Parathyroid adenoma (tissue), 2 donors: ENCODE results near the gene SREBF1.

Source experiments
- H2AFZ ChIP-seq: fragments of 300-600 bp; sonication (generic); one replicate; pipeline ENCODE4 v1.7.0; 2017; ENCODE audit warnings: antibody characterized with exemption, mild to moderate bottlenecking
- H3K27ac ChIP-seq: fragments of 300-600 bp; sonication (generic); one replicate; pipeline ENCODE4 v1.7.0; 2017
- H3K27me3 ChIP-seq: fragments of 300-600 bp; sonication (generic); one replicate; pipeline ENCODE4 v1.7.0; 2017; ENCODE audit warnings: low read length; ENCODE audit not compliant: control insufficient read depth, insufficient read depth
- H3K36me3 ChIP-seq: fragments of 300-600 bp; sonication (generic); one replicate; pipeline ENCODE4 v1.7.0; 2017; ENCODE audit warnings: low read length; ENCODE audit not compliant: control insufficient read depth, insufficient read depth
- H3K4me1 ChIP-seq: fragments of 300-600 bp; sonication (generic); one replicate; pipeline ENCODE4 v1.7.0; 2017; ENCODE audit warnings: control low read depth
- H3K4me2 ChIP-seq: fragments of 300-600 bp; sonication (generic); one replicate; pipeline ENCODE4 v1.7.0; 2017; ENCODE audit warnings: low read length
- H3K4me3 ChIP-seq: fragments of 300-600 bp; sonication (generic); one replicate; pipeline ENCODE4 v1.7.0; 2017; ENCODE audit warnings: low read depth, low read length
- H3K79me2 ChIP-seq: fragments of 300-600 bp; sonication (generic); one replicate; pipeline ENCODE4 v1.7.0; 2017; ENCODE audit warnings: control low read depth
- H3K9ac ChIP-seq: fragments of 300-600 bp; sonication (generic); one replicate; pipeline ENCODE4 v1.7.0; 2017; ENCODE audit warnings: mild to moderate bottlenecking
- H3K9me3 ChIP-seq: fragments of 300-600 bp; sonication (generic); one replicate; pipeline ENCODE4 v1.7.0; 2017; ENCODE audit warnings: low read length; ENCODE audit not compliant: control insufficient read depth
- TF ChIP-seq, protein P1 (sequence below): fragments of 300-600 bp; sonication (generic); IDR thresholded peaks from one replicate; pipeline ENCODE4 v1.7.0; 2017; ENCODE audit warnings: antibody characterized with exemption, mild to moderate bottlenecking
- donor health status: primary hyperparathyroidism.

The SREBF1 gene

GRCh38 chr17:17831208-17832031, 5.4 kb downstream of the SREBF1 start:
- no peaks in the 10 kb centered on the region for H3K36me3 ChIP-seq
- H3K4me3 ChIP-seq, result no peak overlapping the region
- no peak overlapping the region for H3K9ac ChIP-seq
- peaks cover 11% of the 10 kb centered on the region for H3K79me2 ChIP-seq
- H3K4me1 ChIP-seq, result peaks cover 22% of the 10 kb centered on the region
- TF ChIP-seq, protein P1, sequence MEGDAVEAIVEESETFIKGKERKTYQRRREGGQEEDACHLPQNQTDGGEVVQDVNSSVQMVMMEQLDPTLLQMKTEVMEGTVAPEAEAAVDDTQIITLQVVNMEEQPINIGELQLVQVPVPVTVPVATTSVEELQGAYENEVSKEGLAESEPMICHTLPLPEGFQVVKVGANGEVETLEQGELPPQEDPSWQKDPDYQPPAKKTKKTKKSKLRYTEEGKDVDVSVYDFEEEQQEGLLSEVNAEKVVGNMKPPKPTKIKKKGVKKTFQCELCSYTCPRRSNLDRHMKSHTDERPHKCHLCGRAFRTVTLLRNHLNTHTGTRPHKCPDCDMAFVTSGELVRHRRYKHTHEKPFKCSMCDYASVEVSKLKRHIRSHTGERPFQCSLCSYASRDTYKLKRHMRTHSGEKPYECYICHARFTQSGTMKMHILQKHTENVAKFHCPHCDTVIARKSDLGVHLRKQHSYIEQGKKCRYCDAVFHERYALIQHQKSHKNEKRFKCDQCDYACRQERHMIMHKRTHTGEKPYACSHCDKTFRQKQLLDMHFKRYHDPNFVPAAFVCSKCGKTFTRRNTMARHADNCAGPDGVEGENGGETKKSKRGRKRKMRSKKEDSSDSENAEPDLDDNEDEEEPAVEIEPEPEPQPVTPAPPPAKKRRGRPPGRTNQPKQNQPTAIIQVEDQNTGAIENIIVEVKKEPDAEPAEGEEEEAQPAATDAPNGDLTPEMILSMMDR, result no peak
- no peaks in the 10 kb centered on the region for H3K9me3 ChIP-seq
- H3K27ac ChIP-seq, result peak overlapping the region; percentile 25
- no peaks in the 10 kb centered on the region for H3K27me3 ChIP-seq
- H2AFZ ChIP-seq, result peak overlapping the region; percentile 15
- H3K4me2 ChIP-seq, result no peak overlapping the region

- H3K79me2 ChIP-seq, result peaks cover 10% of the 10 kb centered on the region
- no peaks in the 10 kb centered on the region for H3K36me3 ChIP-seq
- no peak overlapping the region for H3K27ac ChIP-seq
- H3K27me3 ChIP-seq, result no peaks in the 10 kb centered on the region
- H3K4me1 ChIP-seq, result peaks cover 26% of the 10 kb centered on the region
- TF ChIP-seq, protein P1, result no peak
- no peak overlapping the region for H3K4me2 ChIP-seq
- H3K9me3 ChIP-seq, result no peaks in the 10 kb centered on the region
- no peak overlapping the region for H3K9ac ChIP-seq
- no peak overlapping the region for H2AFZ ChIP-seq
- no peak overlapping the region for H3K4me3 ChIP-seq
Observed at GRCh38 chr17:17830740-17831207, 6.0 kb downstream of the SREBF1 start.

DNA sequence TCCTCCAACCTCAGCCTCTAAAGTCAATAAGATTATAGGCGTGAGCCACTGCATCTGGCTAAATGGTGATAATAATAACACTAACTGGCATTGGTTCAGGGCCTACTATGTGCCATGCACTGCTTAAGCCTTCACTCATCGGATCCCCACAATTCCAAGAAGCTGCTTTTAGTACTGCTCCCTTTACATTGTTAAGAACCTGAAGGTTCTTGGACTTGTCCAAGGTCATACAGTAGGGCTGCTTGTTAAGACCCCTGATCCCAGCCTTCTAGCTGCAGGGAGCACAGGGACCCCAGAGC, 6.6 kb downstream of the SREBF1 start:
- H3K9me3 ChIP-seq, result no peaks in the 10 kb centered on the region
- H3K79me2 ChIP-seq, result peaks cover 7% of the 10 kb centered on the region
- H3K4me1 ChIP-seq, result peaks cover 21% of the 10 kb centered on the region
- no peak overlapping the region for H3K9ac ChIP-seq
- no peaks in the 10 kb centered on the region for H3K36me3 ChIP-seq
- H3K4me3 ChIP-seq, result no peak overlapping the region
- no peaks in the 10 kb centered on the region for H3K27me3 ChIP-seq
- no peak overlapping the region for H3K4me2 ChIP-seq
- H3K27ac ChIP-seq, result no peak overlapping the region
- TF ChIP-seq, protein P1, result no peak
- H2AFZ ChIP-seq, result no peak overlapping the region

GRCh38 chr17:17827826-17828621, 8.8 kb downstream of the SREBF1 start:
- H3K27ac ChIP-seq, result no peak overlapping the region
- H3K36me3 ChIP-seq, result no peaks in the 10 kb centered on the region
- H3K4me1 ChIP-seq, result peaks cover 29% of the 10 kb centered on the region
- no peak overlapping the region for H2AFZ ChIP-seq
- TF ChIP-seq, protein P1, result no peak
- H3K9me3 ChIP-seq, result no peaks in the 10 kb centered on the region
- no peaks in the 10 kb centered on the region for H3K27me3 ChIP-seq
- H3K79me2 ChIP-seq, result peaks cover 7% of the 10 kb centered on the region
- no peak overlapping the region for H3K4me2 ChIP-seq
- H3K4me3 ChIP-seq, result no peak overlapping the region
- no peak overlapping the region for H3K9ac ChIP-seq
